ENCODE results near the gene BCL2.

DNA sequence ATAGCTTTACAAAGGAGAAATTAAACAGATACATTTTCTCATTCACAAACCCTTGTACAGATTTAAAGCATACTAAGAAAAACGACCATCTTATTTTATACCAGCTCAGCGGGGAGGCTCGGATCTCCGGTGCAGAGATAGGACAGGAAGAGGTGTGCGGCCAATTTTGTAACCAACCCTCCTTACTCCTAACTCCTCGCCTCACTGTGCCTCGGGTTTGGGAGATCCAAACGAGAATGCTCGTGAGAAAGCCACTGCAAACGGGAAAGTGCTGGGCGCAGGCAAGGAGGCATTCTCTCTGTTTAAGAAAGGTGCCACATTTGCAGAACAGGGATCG lies 46.3 kb upstream of the BCL2 start:
- no peak for TF ChIP-seq CTCF (conservative IDR thresholded peaks at IDR 0.05)
- TF ChIP-seq ZFX (IDR thresholded peaks at IDR 0.05), result no peak

Measured in C4-2B (cell line).